Tibial nerve (tissue), 4 donors: ENCODE results near the gene OLA1. TPM values are rescaled to one million over a fixed set of nuclear protein-coding genes. Genes with fewer than 3 reads are reported as not detected.

Source experiments
- DNase-seq, 2 donors: peaks; one replicate each; pipeline ENCODE4 v3.0.0-alpha.2; 2019; ENCODE audit warnings: low spot score in 2 of 2
- H3K27ac ChIP-seq, 4 donors: fragments of 200-600 bp; sonication (generic) in 3 of 4; one replicate each; pipeline ENCODE4 v1.5.1; 2017 to 2019; ENCODE audit warnings: mild to moderate bottlenecking in 1 of 4
- H3K27me3 ChIP-seq, 2 donors: fragments of 200-600 bp; sonication (generic) in 1 of 2; one replicate each; pipeline versions ENCODE4 v1.5.1 to v1.6.0; 2017 to 2019
- H3K36me3 ChIP-seq, 3 donors: fragments of 200-600 bp; sonication (generic); one replicate each; pipeline ENCODE4 v1.5.1; 2018 to 2019
- H3K4me1 ChIP-seq, 4 donors: fragments of 200-600 bp; sonication (generic) in 3 of 4; one replicate each; pipeline ENCODE4 v1.5.1; 2017 to 2019
- H3K4me3 ChIP-seq, 4 donors: fragments of 200-600 bp; sonication (generic) in 3 of 4; one replicate each; pipeline ENCODE4 v1.5.1; 2017 to 2019; ENCODE audit warnings: mild to moderate bottlenecking in 1 of 4, moderate library complexity in 1 of 4
- H3K9me3 ChIP-seq, 4 donors: fragments of 200-600 bp; sonication (generic) in 3 of 4; one replicate each; pipeline ENCODE4 v1.5.1; 2017 to 2019
- EP300 ChIP-seq, 2 donors: sonication (generic); formaldehyde crosslinking; IDR thresholded peaks; one replicate each; pipeline ENCODE4 v1.6.1; 2017; ENCODE audit warnings: antibody characterized with exemption in 2 of 2, mild to moderate bottlenecking in 1 of 2
- POLR2A ChIP-seq, 2 donors: fragments of 450-650 bp; IDR thresholded peaks; one replicate each; pipeline ENCODE4 v1.6.1; 2017; ENCODE audit warnings: antibody characterized with exemption in 2 of 2, mild to moderate bottlenecking in 2 of 2, moderate library complexity in 2 of 2
- WGBS, 2 donors: methylation state at CpG; one replicate each; pipeline ENCODE4 v1.1.5; 2018; 5-methylcytosine and 5-hydroxymethylcytosine counted together
- total RNA-seq, 4 donors: library from RNA; depleted of rRNA; stranded (reverse); fragments of >200 nt; gene quantifications; one replicate each; pipeline ENCODE4 v1.1.0, GENCODE V29; 2016
- TF ChIP-seq, protein P1 (sequence below), 5 experiments: fragments of 200-600 bp in 3 of 5; fragments of 450-650 bp in 2 of 5; sonication (generic) in 3 of 5; IDR thresholded peaks; one replicate each; pipeline ENCODE4 v1.5.1; 2016 to 2019; ENCODE audit warnings: antibody characterized with exemption in 5 of 5, mild to moderate bottlenecking in 3 of 5, moderate library complexity in 2 of 5

The OLA1 gene
- total RNA-seq, 4 donors from 2014 or later: 32.0 to 69.0 (median 45.5) TPM

DNA sequence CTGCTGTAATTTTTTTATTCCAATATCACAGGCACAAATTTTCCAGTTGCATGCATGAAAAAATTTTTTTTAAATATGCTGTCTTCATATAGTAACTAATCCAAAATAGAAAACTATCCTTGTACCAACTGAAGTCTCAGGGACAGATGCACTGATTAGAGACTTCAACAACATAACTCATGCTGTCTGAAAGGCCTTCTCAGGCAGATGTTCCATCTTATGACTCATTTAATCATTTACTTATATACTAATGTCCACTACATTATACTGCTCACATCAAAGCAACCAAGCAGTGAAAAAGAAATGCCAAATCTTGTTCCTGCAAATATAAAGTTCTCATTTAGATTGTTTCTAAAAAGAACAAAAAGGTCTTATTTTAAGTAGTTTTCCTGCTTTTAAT lies 53.1 kb downstream of the OLA1 start:
- H3K9me3 ChIP-seq: peaks cover 0 to 5% (median 0%) of the 10 kb centered on the region in 4 donors
- TF ChIP-seq EP300 (IDR thresholded peaks at IDR 0.05) (no peak), POLR2A (IDR thresholded peaks at IDR 0.05) (no peak)
- TF ChIP-seq, protein P1, sequence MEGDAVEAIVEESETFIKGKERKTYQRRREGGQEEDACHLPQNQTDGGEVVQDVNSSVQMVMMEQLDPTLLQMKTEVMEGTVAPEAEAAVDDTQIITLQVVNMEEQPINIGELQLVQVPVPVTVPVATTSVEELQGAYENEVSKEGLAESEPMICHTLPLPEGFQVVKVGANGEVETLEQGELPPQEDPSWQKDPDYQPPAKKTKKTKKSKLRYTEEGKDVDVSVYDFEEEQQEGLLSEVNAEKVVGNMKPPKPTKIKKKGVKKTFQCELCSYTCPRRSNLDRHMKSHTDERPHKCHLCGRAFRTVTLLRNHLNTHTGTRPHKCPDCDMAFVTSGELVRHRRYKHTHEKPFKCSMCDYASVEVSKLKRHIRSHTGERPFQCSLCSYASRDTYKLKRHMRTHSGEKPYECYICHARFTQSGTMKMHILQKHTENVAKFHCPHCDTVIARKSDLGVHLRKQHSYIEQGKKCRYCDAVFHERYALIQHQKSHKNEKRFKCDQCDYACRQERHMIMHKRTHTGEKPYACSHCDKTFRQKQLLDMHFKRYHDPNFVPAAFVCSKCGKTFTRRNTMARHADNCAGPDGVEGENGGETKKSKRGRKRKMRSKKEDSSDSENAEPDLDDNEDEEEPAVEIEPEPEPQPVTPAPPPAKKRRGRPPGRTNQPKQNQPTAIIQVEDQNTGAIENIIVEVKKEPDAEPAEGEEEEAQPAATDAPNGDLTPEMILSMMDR (IDR thresholded peaks at IDR 0.05): no peak
- H3K27me3 ChIP-seq: no peaks in the 10 kb centered on the region
- no peak overlapping the region for H3K4me3 ChIP-seq
- DNase-seq: no peak
- H3K4me1 ChIP-seq: no peaks in the 10 kb centered on the region
- H3K27ac ChIP-seq: no peak overlapping the region
- no peaks in the 10 kb centered on the region for H3K36me3 ChIP-seq

DNA sequence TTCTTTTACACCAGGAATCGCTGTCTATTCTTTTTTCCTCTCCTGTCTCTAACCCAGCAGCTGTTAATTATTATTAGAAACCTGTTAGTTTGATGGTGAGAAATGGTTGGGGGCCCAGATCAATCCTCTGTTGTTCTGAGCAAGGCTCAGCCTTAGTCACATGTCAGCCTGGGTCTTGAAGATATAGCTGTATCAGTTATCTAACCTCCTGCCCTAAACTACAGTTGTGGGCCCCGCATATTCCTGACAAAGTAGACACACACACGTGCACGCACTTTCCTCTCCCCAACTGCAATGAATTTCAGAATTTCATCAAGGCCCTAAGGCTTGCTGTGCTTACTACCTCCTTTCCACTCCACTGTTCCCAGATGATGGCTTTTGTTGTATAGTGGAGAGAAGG lies 54.6 kb downstream of the OLA1 start:
- Histone ChIP-seq H3K27me3 (no peaks in the 10 kb centered on the region), H3K4me1 (no peaks in the 10 kb centered on the region), H3K36me3 (no peaks in the 10 kb centered on the region), H3K9me3 (peaks cover 0 to 5% (median 0%) of the 10 kb centered on the region in 4 donors), H3K27ac (no peak overlapping the region), H3K4me3 (no peak overlapping the region)
- 98 to 99% methylated on average over 4 of the region's 4 CpGs for WGBS, 2 donors
- DNase-seq: no peak
- TF ChIP-seq, protein P1 (IDR thresholded peaks at IDR 0.05): no peak
- TF ChIP-seq EP300 (IDR thresholded peaks at IDR 0.05) (no peak), POLR2A (IDR thresholded peaks at IDR 0.05) (no peak)

DNA sequence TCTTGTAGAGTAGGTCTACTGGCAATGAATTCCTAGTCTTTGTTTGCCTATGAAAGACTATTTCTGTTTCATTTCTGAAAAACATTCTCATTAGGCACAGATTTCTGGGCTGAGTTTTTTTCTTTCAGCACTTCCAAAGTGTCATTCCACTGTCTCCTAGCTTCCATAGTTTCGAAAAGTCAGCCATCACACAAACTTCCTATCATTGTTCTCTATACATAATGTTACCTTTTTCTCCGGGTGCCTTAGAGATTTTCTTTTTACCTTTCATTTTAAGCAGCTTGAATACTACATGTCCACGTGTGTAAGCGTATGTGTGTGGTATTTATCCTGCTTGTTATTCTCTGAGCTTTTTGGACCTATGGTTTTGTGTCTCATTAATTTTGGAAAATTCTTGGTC lies 55.7 kb downstream of the OLA1 start:
- Histone ChIP-seq H3K27me3 (no peaks in the 10 kb centered on the region), H3K4me1 (no peaks in the 10 kb centered on the region), H3K9me3 (peaks cover 0 to 5% (median 0%) of the 10 kb centered on the region in 4 donors), H3K36me3 (peaks cover 0 to 5% (median 0%) of the 10 kb centered on the region in 3 donors), H3K27ac (no peak overlapping the region), H3K4me3 (no peak overlapping the region)
- WGBS, 2 donors: 87 to 99% methylated on average over 4 of the region's 4 CpGs
- no peak for DNase-seq
- TF ChIP-seq POLR2A (IDR thresholded peaks at IDR 0.05) (no peak), EP300 (IDR thresholded peaks at IDR 0.05) (no peak)
- TF ChIP-seq, protein P1 (IDR thresholded peaks at IDR 0.05): no peak

DNA sequence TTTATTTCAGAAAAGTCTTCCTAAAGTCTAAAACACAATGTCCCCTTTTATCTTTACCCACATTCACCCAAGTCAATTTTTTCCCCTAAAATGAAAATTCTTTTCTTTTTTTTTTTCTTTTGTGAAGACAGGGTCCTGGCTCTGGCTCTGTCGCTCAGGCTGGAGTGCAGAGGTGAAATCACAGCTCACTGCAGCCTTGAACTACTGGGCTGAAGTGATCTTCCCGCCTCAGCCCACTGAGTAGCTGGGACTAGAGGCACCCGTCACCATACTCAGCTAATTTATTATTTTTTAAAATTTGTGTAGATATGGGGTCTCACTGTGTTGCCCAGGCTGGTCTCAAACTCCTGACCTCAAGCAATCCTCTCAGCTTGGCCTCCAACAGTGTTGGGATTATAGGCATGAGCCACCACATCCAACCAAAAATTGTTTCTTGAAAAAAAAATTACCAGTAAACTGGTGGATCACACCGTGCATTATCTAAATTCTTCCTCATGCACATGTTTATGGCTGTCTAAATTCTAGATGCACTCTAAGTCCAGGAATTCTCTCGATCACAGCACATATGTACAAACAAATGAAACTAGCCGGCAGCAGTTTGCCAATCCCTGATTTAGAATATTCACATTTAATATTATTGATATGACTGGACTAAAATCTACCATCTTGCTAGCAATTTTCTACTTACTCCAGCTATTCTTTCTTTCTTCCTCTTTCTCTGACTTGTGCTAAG lies 56.8 kb downstream of the OLA1 start:
- H3K27me3 ChIP-seq: no peaks in the 10 kb centered on the region
- H3K27ac ChIP-seq: no peak overlapping the region
- peaks cover 0 to 5% (median 0%) of the 10 kb centered on the region in 4 donors for H3K9me3 ChIP-seq
- DNase-seq: no peak
- H3K4me1 ChIP-seq: no peaks in the 10 kb centered on the region
- no peak overlapping the region for H3K4me3 ChIP-seq
- H3K36me3 ChIP-seq: peaks cover 0 to 10% (median 0%) of the 10 kb centered on the region in 3 donors
- TF ChIP-seq EP300 (IDR thresholded peaks at IDR 0.05) (no peak), POLR2A (IDR thresholded peaks at IDR 0.05) (no peak)
- TF ChIP-seq, protein P1 (IDR thresholded peaks at IDR 0.05): no peak
- WGBS, 2 donors: 90 to 92% methylated on average over 6 of the region's 6 CpGs

DNA sequence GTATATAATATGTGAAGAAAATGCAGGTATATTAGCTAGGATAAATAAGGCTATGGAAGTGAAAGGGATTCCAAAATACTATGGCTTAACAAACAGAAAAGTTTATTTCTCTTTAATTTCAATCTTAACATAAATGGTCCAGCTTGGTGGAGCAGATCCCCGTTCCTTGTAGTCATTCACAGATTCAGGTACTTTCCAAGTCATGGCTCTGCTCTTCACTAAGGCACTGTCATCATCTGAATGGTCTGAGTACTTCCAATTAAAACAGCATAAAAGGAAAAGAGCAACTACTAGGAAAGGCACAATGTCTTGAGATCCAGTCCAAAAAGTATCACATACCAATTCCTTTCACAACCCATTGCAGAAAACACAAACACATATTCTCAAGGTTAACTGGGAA lies 63.4 kb downstream of the OLA1 start:
- Histone ChIP-seq H3K4me1 (peaks cover 0 to 7% (median 0%) of the 10 kb centered on the region in 4 donors), H3K27me3 (no peaks in the 10 kb centered on the region), H3K9me3 (no peaks in the 10 kb centered on the region), H3K4me3 (no peak overlapping the region), H3K27ac (no peak overlapping the region), H3K36me3 (peaks cover 0 to 10% (median 0%) of the 10 kb centered on the region in 3 donors)
- TF ChIP-seq EP300 (IDR thresholded peaks at IDR 0.05): no peak
- TF ChIP-seq, protein P1 (IDR thresholded peaks at IDR 0.05): no peak
- TF ChIP-seq POLR2A (IDR thresholded peaks at IDR 0.05): no peak
- WGBS, 2 donors: 88 to 92% methylated on average over 1 of the region's 1 CpG
- DNase-seq: no peak
